CD4-positive, alpha-beta T cell treated with Interleukin-21 for 1 hour (primary cell): ENCODE data around the gene TAF5L.
"Not testable (repeated sequence)": the region's sequence is repeated elsewhere in the genome, so short reads cannot be mapped to it uniquely, and the experiment has no call there.

Experiments
- DNase-seq: peaks from one replicate; pipeline ENCODE4 v3.0.0-alpha.2; 2020

TAF5L gene

GRCh38 chr1:229600229-229600628 lies 25.7 kb downstream of the TAF5L start:
- no peak for DNase-seq

- DNase-seq, result no peak
These were observed 26.5 kb downstream of the TAF5L start for GRCh38 chr1:229599218-229599954.

- DNase-seq, result no peak
These were observed 28.0 kb downstream of the TAF5L start for GRCh38 chr1:229597877-229598276.

DNA sequence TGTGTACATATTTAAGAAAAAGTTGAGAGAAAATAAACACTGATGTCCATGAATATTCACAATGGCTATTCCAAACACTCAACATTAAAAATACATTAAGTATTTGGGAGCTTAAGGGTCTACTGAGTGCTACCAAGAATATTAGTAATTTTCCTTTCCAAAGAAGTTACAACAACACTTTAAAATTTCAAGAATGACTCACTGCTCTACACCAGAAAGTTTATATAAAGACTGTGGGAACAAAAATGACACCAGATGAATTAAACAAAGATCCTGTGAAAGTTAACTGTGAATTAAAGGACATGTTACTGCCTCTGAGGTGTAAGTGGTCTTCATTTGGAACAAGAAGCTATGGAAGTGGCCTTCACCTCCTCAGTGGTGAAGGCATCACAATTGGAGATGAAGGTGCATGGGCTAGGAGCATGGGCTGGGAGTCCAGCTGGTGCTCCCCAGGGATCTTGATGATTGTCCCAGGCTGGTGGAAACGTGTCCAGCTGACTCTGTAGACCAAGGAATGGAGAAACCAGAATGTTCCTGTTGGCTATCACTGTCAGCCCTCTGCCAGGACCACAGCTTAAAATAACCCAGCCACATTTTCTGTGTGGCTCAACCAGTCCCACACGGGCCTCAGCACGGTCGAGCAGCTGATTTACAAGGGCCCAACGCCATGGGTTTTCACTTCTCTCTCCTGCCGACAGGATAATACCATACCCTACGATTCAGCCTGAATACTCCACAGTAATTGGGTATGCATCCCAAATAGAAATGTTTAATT lies 28.8 kb downstream of the TAF5L start:
- no peak for DNase-seq

DNA sequence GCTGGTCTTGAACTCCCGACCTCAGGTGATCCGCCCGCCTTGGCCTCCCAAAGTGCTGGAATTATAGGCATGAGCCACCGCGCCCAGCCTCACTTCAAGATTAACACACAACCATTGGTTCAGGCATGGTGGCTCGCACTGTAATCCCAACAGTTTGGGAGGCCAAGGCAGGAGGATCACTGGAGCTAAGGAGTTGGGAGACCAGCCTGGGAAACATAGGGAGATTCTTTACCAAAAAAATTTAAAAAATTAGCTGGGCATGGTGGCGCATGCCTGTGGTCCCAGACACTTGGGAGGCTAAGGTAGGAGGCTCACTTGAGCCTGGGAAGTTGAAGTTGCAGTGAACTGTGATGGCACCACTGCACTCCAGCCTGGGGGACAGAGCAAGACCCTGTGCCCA lies 30.0 kb downstream of the TAF5L start:
- DNase-seq, result not testable (repeated sequence)

DNA sequence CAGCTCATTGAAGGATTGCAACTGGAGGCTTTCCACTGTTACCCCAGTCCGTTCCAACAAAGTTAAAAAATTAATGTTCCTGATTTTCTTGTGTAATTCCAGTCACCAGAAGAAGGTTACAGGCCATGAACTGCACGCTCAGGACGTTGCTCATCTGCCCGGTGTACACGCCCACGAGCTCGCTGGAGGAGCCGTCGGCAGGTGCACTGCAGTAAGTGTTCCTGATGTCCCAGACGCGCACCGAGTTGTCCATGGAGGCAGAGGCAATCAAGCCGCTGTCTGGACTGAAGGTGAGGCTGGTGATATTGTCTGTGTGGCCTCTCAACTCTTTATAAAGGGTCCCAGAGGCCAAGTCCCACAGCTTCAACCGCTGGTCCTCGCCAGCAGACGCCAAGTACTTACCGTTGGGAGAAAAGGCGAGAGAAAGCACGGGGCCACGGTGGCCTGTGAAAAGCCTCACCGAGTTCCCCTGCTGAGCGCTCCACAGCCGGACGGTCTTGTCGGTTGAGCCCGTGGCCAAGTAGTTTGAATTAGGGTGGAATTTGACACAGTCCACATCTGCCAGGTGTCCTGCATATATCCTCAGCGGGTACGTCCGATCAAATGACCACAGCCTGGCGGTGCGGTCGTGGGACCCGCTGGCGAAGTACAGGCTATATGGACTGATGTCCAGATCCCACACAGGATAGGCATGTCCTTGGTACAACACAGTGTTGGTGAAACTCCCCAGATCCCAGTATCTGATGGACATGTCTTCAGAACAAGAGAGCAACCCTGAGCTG lies 31.5 kb downstream of the TAF5L start:
- no peak for DNase-seq

DNA sequence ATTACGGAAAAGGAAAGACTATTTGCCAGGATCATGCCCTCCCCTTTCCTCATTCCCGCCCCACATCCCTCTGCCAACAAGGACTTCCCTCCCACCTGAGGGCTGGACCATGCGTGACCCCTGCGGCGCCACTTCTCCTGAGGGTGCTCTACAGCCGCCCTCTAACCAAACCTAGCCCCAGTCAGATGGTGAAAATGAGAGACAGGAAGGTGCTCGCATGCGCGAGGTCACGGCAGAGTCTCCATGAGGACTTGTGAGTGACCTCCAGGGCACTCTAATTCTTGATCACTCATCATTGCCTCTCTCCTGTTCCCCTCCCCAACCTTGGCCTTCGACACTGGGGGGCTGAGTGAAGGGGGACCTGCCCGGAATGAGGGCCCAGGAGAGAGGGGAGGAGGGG lies 32.1 kb downstream of the TAF5L start:
- DNase-seq, result no peak

- DNase-seq, result no peak
These were observed 35.8 kb downstream of the TAF5L start for GRCh38 chr1:229590119-229590518.

DNA sequence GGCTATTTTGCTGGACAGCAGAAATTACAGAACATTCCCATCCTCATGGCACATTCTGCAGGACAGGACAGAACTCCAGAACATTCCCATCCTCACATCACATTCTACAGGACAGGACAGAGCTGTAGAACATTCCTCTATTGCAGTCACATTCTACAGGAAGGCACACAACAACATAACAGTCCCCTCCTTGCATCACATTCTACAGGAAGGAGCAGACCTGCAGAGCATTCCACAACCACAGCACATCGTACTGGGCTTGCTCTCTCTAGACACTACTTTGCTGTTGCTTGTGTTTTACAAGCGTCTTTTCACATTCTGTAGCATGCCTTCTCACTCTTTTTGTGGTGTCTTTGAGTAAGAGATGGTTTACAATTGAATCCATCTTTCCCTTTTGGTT lies 40.6 kb downstream of the TAF5L start:
- DNase-seq, result no peak

DNA sequence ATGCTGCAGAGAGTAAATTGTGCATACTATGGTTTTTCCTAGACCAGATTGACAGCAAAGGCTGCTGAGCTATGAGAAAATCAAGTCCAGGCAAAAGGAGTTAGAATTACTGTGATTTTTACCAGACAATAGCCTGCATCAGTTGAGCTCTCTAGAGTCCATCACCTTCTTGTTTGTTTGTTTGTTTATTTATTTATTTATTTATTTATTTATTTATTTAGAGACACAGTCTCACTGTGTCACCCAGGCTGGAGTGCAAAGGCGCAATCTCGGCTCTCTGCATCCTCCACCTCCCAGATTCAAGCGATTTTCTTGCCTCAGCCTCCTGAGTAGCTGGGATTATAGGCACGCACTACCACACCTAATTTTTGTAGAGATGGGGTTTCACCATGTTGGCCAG lies 43.2 kb downstream of the TAF5L start:
- DNase-seq, result no peak

- no peak for DNase-seq
These were observed 43.8 kb downstream of the TAF5L start for GRCh38 chr1:229582011-229582694.

GRCh38 chr1:229581485-229581884 lies 44.4 kb downstream of the TAF5L start:
- DNase-seq, result no peak

DNA sequence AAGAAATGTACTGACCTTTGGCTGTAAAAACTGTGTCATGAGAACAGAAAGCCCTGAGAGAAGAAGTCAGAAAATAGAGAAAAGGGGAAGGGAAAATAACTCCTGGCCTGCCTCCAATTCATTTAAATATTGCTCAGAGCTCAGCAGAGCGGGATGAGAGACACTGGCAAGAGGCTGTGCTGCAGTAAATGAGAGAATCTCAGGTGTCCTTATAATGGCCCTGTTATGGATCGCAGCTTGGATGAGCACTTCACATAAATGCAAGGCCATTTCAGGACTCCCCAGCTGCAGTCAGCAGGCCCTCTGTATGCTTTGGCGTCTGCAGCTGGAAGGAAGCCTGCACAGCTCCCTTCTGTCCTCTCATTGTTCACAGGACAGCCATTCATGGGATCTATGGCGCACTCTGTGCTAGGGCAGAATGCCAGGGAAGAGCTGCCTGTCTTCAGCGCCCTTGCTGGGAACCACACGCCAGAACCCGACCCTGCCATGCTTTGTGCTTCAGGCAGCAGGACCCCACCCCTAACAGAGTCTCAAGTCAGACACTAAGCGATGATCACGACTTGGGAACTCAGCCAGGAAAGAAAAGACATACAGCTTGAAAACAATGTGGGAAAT lies 46.8 kb downstream of the TAF5L start:
- no peak for DNase-seq

DNA sequence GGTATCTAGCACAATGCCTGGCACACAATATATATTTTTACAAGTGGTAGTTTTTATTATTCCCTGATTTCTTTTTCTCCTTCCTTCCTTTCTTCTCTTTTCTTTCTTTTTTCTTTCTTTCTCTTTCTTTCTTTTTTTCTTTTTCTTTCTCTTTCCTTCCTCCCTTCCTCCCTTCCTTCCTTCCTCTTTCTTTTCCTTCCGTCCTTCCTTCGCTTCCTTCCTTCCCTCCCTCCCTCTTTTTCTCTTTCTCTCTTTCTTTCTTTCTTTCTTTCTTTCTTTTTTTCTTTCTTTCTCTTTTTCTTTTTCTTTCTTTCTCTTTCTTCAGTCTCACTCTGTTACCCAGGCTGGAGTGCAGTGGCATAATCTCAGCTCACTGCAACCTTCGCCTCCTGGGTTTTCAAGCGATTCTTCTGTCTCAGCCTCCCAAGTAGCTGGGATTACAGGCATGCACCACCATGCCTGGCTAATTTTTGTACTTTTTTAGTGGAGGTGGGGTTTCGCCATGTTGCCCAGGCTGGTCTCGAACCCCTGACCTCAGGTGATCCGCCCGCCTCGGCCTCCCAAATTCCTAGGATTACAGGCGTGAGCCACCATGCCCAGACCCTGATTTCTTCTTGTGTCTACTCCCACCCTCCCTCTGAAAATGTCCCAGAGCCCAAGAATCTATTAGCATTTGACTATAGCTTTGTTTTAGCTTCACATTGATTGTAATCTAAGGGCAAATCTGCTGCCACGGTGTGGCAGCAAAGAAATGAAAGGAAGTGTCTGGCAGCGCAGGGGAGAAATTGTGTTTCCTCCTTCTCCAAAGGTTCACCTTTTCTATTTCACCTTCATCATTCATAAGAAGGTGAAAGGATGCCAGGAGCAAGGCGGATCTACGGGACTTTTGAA lies 47.5 kb downstream of the TAF5L start:
- no peak for DNase-seq

GRCh38 chr1:229574679-229575442 lies 51.1 kb downstream of the TAF5L start:
- DNase-seq, result no peak

DNA sequence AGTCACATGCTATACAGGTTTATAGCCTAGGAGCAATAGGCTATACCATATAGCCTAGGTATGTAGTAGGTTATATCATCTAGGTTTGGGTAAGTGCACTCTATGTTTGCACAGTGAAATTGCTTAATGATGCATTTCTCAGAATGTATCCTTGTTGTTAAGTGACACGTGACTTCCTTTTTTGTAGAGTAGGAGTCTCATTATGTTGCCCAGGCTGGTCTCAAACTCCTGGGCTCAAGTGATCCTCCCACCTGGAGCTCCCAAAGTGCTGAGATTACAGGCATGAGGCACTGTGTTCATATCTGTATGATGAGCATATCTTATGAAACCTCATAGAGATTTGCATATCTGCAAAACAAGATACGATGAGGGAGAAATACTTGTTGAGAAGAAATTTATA lies 53.6 kb downstream of the TAF5L start:
- DNase-seq, result no peak

DNA sequence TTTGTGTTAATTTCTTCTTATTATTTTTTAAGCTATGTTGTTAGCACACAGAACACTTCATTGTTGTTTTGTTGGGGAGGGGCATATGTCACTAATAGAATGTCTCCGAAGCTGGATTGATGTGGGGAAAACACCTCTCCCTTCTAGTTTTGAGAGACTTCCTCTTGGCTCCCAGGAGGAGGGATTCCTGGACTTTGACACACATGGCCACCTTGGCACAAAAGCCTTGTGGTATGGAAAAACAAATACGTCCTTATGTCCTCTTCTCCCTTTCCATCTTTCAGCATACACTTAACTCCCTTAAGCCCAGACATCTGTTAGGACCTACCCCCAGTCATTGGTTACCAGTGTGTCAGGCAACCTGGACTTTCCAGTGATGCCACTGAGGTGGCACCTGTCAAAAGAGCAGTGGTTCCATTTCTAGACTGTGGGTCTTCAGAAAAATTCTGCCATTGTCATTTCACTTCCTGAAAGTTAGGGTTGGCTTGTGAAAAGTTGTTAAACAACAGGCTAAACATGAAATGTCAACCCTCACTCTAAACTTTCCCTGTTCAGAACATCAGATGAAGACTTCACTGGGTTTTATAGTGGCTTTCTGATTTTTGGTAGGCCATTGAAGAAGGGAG lies 54.9 kb downstream of the TAF5L start:
- DNase-seq, result no peak

GRCh38 chr1:229570305-229570704 lies 55.6 kb downstream of the TAF5L start:
- no peak for DNase-seq

- no peak for DNase-seq
These were observed 58.6 kb downstream of the TAF5L start for GRCh38 chr1:229567109-229567868.

DNA sequence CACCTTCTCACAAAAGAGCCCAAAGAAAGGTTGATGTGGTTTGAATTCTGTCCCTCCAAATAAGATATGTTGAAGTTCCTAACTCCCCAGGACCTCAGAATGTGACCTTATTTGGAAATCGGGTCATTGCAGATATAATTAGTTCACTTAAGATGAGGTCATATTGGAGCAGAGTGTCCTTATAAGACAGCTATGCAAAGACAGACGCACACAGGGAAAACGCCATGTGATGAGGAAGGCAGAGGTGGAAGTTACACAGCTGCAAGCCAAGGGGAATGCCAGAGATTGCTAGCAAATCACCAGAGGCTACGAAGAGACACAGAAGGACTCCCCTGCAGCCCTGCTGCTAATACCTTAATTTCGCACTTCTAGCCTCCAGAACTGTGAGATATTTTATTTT lies 62.2 kb downstream of the TAF5L start:
- no peak for DNase-seq
